Heart left ventricle (tissue), 16 donors: Measurements from ENCODE around the gene STUB1. TPM values are rescaled to one million over a fixed set of nuclear protein-coding genes. Genes with fewer than 3 reads are reported as not detected.

ENCODE experiments used
- ATAC-seq, 4 donors: fragments of 200-7000 bp; cut with Tn5 transposase; one replicate each; pipeline ENCODE4 v1.9.1; 2020 to 2022; ENCODE audit warnings: moderate library complexity in 4 of 4, mild to moderate bottlenecking in 3 of 4, moderate number of reproducible peaks in 1 of 4
- DNase-seq, 5 donors: peaks; one replicate each; pipeline ENCODE4 v3.0.0-alpha.2; 2020
- H3K27ac ChIP-seq, 12 donors: fragments of 200-600 bp; sonication (generic) in 4 of 12; one replicate each; pipeline versions ENCODE4 v1.5.0 to v1.8.0; 2016 to 2022; ENCODE audit warnings: mild to moderate bottlenecking in 2 of 12
- H3K27me3 ChIP-seq, 9 donors: fragments of 200-600 bp; sonication (generic) in 2 of 9; one replicate each; pipeline versions ENCODE4 v1.5.1 to v1.8.0; 2016 to 2022; ENCODE audit warnings: mild to moderate bottlenecking in 3 of 9
- H3K36me3 ChIP-seq, 9 donors: fragments of 200-600 bp; sonication (generic) in 2 of 9; one replicate each; pipeline versions ENCODE4 v1.5.0 to v1.8.0; 2018 to 2022; ENCODE audit warnings: mild to moderate bottlenecking in 2 of 9
- H3K4me1 ChIP-seq, 12 donors: fragments of 200-600 bp; sonication (generic) in 4 of 12; one replicate each; pipeline versions ENCODE4 v1.5.0 to v1.8.0; 2016 to 2022; ENCODE audit warnings: mild to moderate bottlenecking in 3 of 12
- H3K4me3 ChIP-seq, 12 donors: fragments of 200-600 bp; sonication (generic) in 4 of 12; one replicate each; pipeline versions ENCODE4 v1.5.0 to v1.8.0; 2017 to 2022; ENCODE audit warnings: mild to moderate bottlenecking in 9 of 12, moderate library complexity in 4 of 12
- H3K9me3 ChIP-seq, 12 donors: fragments of 200-600 bp; sonication (generic) in 4 of 12; one replicate each; pipeline versions ENCODE4 v1.5.0 to v1.8.0; 2016 to 2022; ENCODE audit warnings: mild to moderate bottlenecking in 1 of 12
- CTCF ChIP-seq, 12 donors: fragments of 200-600 bp; sonication (generic) in 4 of 12; IDR thresholded peaks; one replicate each; pipeline versions ENCODE4 v1.5.0 to v1.8.0; 2018 to 2022; ENCODE audit warnings: antibody characterized with exemption in 12 of 12, mild to moderate bottlenecking in 5 of 12
- POLR2A ChIP-seq, 2 donors: fragments of 450-650 bp; IDR thresholded peaks; one replicate each; pipeline ENCODE4 v1.6.1; 2017; ENCODE audit warnings: antibody characterized with exemption in 2 of 2, mild to moderate bottlenecking in 2 of 2, moderate library complexity in 2 of 2
- WGBS, 4 donors: extraction: QIAGEN DNeasy Blood & Tissue Kit in 2 of 4; methylation state at CpG; one replicate each; pipeline versions ENCODE4 v1.1.5 to v1.1.7; 2013 to 2018; 5-methylcytosine and 5-hydroxymethylcytosine counted together
- intact Hi-C, 10 donors: fragments of 100-400 bp; cut with DNase I; formaldehyde crosslinking; loops; one replicate each; pipeline versions ENCODE4 v1.11.1 to v1.14.2; 2022
- long read RNA-seq, 3 donors: library from polyadenylated mRNA; unstranded; transcript quantifications; one replicate each; pipeline ENCODE4 v2.0.0, GENCODE V29; 2020 to 2021
- polyA plus RNA-seq, 2 donors: library from polyadenylated mRNA; stranded (reverse); fragments of 200-250 nt; gene quantifications; one replicate each; pipeline ENCODE4 v1.2.3, GENCODE V29; 2013
- total RNA-seq, 9 donors: library from RNA; depleted of rRNA in 2 of 9; stranded (reverse); fragments of >200 nt in 2 of 9; fragmentation: NEBNext Ultra II Directional in 3 of 9; extraction: Animal tissue kit (Norgen Biotek cat#: 25700) in 3 of 9; gene quantifications; one replicate each; pipeline versions ENCODE4 v1.1.0 to v1.2.4, GENCODE V29; 2016 to 2023
- donor health status: ischemic (EF 13 %, LVEDD 7.1; RV severe dilation, severe dysfunction).
- donor health status: healthy with polysubstance abuse.
- donor health status: DM: no; HTN: yes; CAD: no.
- donor health status: DM: no; HTN: no; CAD: no.
- donor health status: ischemic (EF 25% LVEDD 6.9; RV normal size, moderate dysfunction).
- donor health status: ischemic (EF 25% LVEDD 5.7; RV mildly dilated, moderate dysfunction).
- donor health status: healthy.
- donor health status: DM: yes; HTN: yes; CAD: no.
- donor health status: ischemic (EF 35%, LVEDD 5.7; RV mildly dilated, moderate dysfunction).
- donor health status: nonischemic (EF 11% LVEDD 7.7; RV severe dilation, severe dysfunction).
- donor health status: DM: yes; HTN: yes; CAD: no.
- donor health status: PGD.
- donor health status: ischemic (EF 29% LVEDD 5.4; RV normal size, mild dysfunction).
- donor health status: nonischemic (EF 23%, LVEDD 6.1; RV moderate dilation, normal function).

Gene STUB1
- total RNA-seq (100 to 1,000 TPM in 8 of 9 donors, 10 to 100 TPM in 1; 93.7 to 198 (median 116) TPM), polyA plus RNA-seq (100 to 1,000 TPM; 107 to 159 TPM)
- long read RNA-seq, donor 1, transcript STUB1-201 (7 exons, 1,472 nt): major isoform, 345 of 376 reads
- long read RNA-seq, donor 1, partial matches to known transcripts: 13 of 376 reads
- long read RNA-seq, donor 1, other reads (novel, unspliced or antisense): 12 of 376 reads
- long read RNA-seq, donor 2, transcript STUB1-201 (7 exons, 1,472 nt): major isoform, 24 of 34 reads
- long read RNA-seq, donor 2, partial matches to known transcripts: 5 of 34 reads
- long read RNA-seq, donor 2, other reads (novel, unspliced or antisense): 4 of 34 reads
- long read RNA-seq, donor 3, transcript STUB1-201 (7 exons, 1,472 nt): major isoform, 307 of 339 reads
- long read RNA-seq, donor 3, partial matches to known transcripts: 8 of 339 reads
- long read RNA-seq, donor 3, other reads (novel, unspliced or antisense): 23 of 339 reads

- Histone ChIP-seq H3K36me3 (peaks cover 0 to 23% (median 19%) of the 10 kb centered on the region in 9 donors), H3K9me3 (no peaks in the 10 kb centered on the region), H3K27me3 (no peaks in the 10 kb centered on the region), H3K27ac (peak within 1 kb of the TSS; percentile 92 to 99 (median 96)), H3K4me1 (peaks cover 13 to 62% (median 45%) of the 10 kb centered on the region in 12 donors), H3K4me3 (peak within 1 kb of the TSS; percentile 61 to 100 (median 78))
- intact Hi-C loops: no loop called here
- WGBS, 4 donors: 1 to 2% (median 1%) methylated on average over 21 to 91 of the region's 91 CpGs
- TF ChIP-seq CTCF (IDR thresholded peaks at IDR 0.05) (no peak), POLR2A (IDR thresholded peaks at IDR 0.05) (peak; percentile 60 to 80)
- ATAC-seq: peak; percentile 44 to 70 (median 68)
- peak; percentile 90 to 93 (median 90) for DNase-seq
Measured at GRCh38 chr16:679814-680624, at the start of gene STUB1. TSS of gene STUB1 (plus strand) at chr16:680410. CDS start at chr16:680526, 116 bp downstream.

DNA sequence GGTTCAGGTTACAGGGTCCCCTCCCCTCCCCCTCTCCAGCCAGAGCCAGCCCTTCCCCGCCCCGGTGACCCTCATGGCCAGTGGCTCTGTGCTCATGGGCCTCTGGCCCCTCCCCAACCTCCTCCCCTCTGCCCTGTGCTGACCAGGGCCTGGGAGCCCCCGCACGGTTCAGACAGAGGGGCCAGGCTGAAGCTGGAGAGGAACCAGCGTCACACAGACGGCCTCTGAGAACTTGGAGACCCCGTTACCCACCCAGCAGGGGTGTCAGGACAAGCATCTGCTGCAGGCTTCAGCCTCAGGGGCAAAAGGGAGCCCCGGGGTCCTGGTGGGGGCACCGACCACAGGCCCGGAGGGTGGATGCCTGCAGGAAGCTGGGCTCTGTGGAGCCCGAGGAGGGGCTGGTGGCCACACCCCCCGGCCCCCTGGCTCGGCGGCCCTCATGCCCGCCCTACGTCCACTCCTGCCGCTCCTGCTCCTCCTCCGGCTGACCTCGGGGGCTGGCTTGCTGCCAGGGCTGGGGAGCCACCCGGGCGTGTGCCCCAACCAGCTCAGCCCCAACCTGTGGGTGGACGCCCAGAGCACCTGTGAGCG lies 49.3 kb upstream of the STUB1 start, which contains the start of gene WFIKKN1:
Gene WFIKKN1, plus strand, starts transcription at position 171 of the 591 bp plus-strand sequence. Its CDS starts 269 bp downstream, at position 440.
- peak in 3 of 5 donors; percentile 22 to 32 (median 23) for DNase-seq
- no peaks in the 10 kb centered on the region for H3K9me3 ChIP-seq
- H3K4me1 ChIP-seq: peaks cover 3 to 41% (median 29%) of the 10 kb centered on the region in 12 donors
- H3K4me3 ChIP-seq: no peak within 1 kb of the TSS
- 4 to 7% (median 6%) methylated on average over 16 to 23 of the region's 23 CpGs for WGBS, 4 donors
- H3K27me3 ChIP-seq: no peaks in the 10 kb centered on the region
- TF ChIP-seq POLR2A (IDR thresholded peaks at IDR 0.05): no peak
- TF ChIP-seq CTCF (IDR thresholded peaks at IDR 0.05): no peak
- H3K36me3 ChIP-seq: peaks cover 0 to 48% (median 7%) of the 10 kb centered on the region in 9 donors
- intact Hi-C loops: loop anchor here in 1 of 10 donors (5.0 kb wide), 1 partner anchor 34 kb away; no protein-coding TSS in a partner anchor
- no peak for ATAC-seq
- H3K27ac ChIP-seq: peak within 1 kb of the TSS in 2 of 12 donors; percentile 34 to 54

GRCh38 chr16:631808-632358 lies 48.3 kb upstream of the STUB1 start:
- TF ChIP-seq POLR2A (IDR thresholded peaks at IDR 0.05) (no peak), CTCF (IDR thresholded peaks at IDR 0.05) (no peak)
- H3K9me3 ChIP-seq: no peaks in the 10 kb centered on the region
- 52 to 64% (median 58%) methylated on average over 9 of the region's 9 CpGs for WGBS, 4 donors
- peaks cover 3 to 41% (median 29%) of the 10 kb centered on the region in 12 donors for H3K4me1 ChIP-seq
- no peak for ATAC-seq
- H3K27me3 ChIP-seq: no peaks in the 10 kb centered on the region
- H3K36me3 ChIP-seq: peaks cover 0 to 38% (median 5%) of the 10 kb centered on the region in 9 donors
- H3K4me3 ChIP-seq: no peak overlapping the region
- no peak overlapping the region for H3K27ac ChIP-seq
- intact Hi-C loops: loop anchor here in 1 of 10 donors (5.0 kb wide), 1 partner anchor 35 kb away; no protein-coding TSS in a partner anchor
- no peak for DNase-seq
